IPS-15b (cell line): ENCODE data around the gene NR4A1.
A peak's percentile ranks its signal among the peaks of the same experiment; 100 is the strongest.

Experiments
- H3K27me3 ChIP-seq: one replicate; pipeline ENCODE4 v1.6.1; 2013; ENCODE audit warnings: low read length; ENCODE audit not compliant: control insufficient read depth, insufficient read depth
- H3K36me3 ChIP-seq: one replicate; pipeline ENCODE4 v1.6.1; 2013; ENCODE audit warnings: low read length; ENCODE audit not compliant: control insufficient read depth, insufficient read depth
- H3K4me1 ChIP-seq: one replicate; pipeline ENCODE4 v1.6.1; 2013; ENCODE audit warnings: mild to moderate bottlenecking, low read length; ENCODE audit not compliant: control insufficient read depth, insufficient read depth
- H3K4me3 ChIP-seq: one replicate; pipeline ENCODE4 v1.5.1; 2013; ENCODE audit warnings: low read depth, low read length
- H3K9ac ChIP-seq: one replicate; pipeline ENCODE4 v1.6.1; 2013; ENCODE audit warnings: low read depth, mild to moderate bottlenecking, low read length
- H3K9me3 ChIP-seq: one replicate; pipeline ENCODE4 v1.6.1; 2013; ENCODE audit warnings: mild to moderate bottlenecking, low read length; ENCODE audit not compliant: control insufficient read depth, insufficient read depth

The NR4A1 gene

GRCh38 chr12:52036587-52037171, 14.6 kb upstream of the NR4A1 start:
- peak overlapping the region; percentile 49 for H3K4me3 ChIP-seq
- peaks cover 69% of the 10 kb centered on the region for H3K27me3 ChIP-seq
- H3K4me1 ChIP-seq, result peaks cover 15% of the 10 kb centered on the region
- no peaks in the 10 kb centered on the region for H3K36me3 ChIP-seq
- H3K9me3 ChIP-seq, result no peaks in the 10 kb centered on the region
- no peak overlapping the region for H3K9ac ChIP-seq

- Histone ChIP-seq H3K36me3 (no peaks in the 10 kb centered on the region), H3K9ac (peak overlapping the region; percentile 47), H3K4me1 (peaks cover 11% of the 10 kb centered on the region), H3K9me3 (no peaks in the 10 kb centered on the region), H3K27me3 (peaks cover 63% of the 10 kb centered on the region), H3K4me3 (peak overlapping the region; percentile 64)
Observed at GRCh38 chr12:52037248-52037861, 13.9 kb upstream of the NR4A1 start.

- Histone ChIP-seq H3K27me3 (peaks cover 57% of the 10 kb centered on the region), H3K4me3 (no peak overlapping the region), H3K9ac (no peak overlapping the region), H3K36me3 (no peaks in the 10 kb centered on the region), H3K9me3 (no peaks in the 10 kb centered on the region), H3K4me1 (peaks cover 8% of the 10 kb centered on the region)
Observed at GRCh38 chr12:52038447-52038846, 12.8 kb upstream of the NR4A1 start.

- Histone ChIP-seq H3K9me3 (no peaks in the 10 kb centered on the region), H3K4me3 (no peak overlapping the region), H3K27me3 (peaks cover 31% of the 10 kb centered on the region), H3K9ac (no peak overlapping the region), H3K36me3 (peaks cover 3% of the 10 kb centered on the region), H3K4me1 (peaks cover 8% of the 10 kb centered on the region)
Observed at GRCh38 chr12:52041035-52041434, 10.2 kb upstream of the NR4A1 start.

GRCh38 chr12:52041695-52042123, 9.5 kb upstream of the NR4A1 start:
- peaks cover 3% of the 10 kb centered on the region for H3K36me3 ChIP-seq
- H3K4me1 ChIP-seq, result peaks cover 3% of the 10 kb centered on the region
- H3K27me3 ChIP-seq, result peaks cover 24% of the 10 kb centered on the region
- no peak overlapping the region for H3K9ac ChIP-seq
- H3K4me3 ChIP-seq, result no peak overlapping the region
- H3K9me3 ChIP-seq, result no peaks in the 10 kb centered on the region

- peaks cover 3% of the 10 kb centered on the region for H3K4me1 ChIP-seq
- peaks cover 3% of the 10 kb centered on the region for H3K36me3 ChIP-seq
- no peak overlapping the region for H3K4me3 ChIP-seq
- no peak overlapping the region for H3K9ac ChIP-seq
- H3K27me3 ChIP-seq, result peaks cover 29% of the 10 kb centered on the region
- H3K9me3 ChIP-seq, result no peaks in the 10 kb centered on the region
Observed at GRCh38 chr12:52042706-52043385, 8.4 kb upstream of the NR4A1 start.

- Histone ChIP-seq H3K9me3 (no peaks in the 10 kb centered on the region), H3K4me1 (peaks cover 3% of the 10 kb centered on the region), H3K9ac (no peak overlapping the region), H3K36me3 (peaks cover 3% of the 10 kb centered on the region), H3K4me3 (no peak overlapping the region), H3K27me3 (peaks cover 29% of the 10 kb centered on the region)
Observed at GRCh38 chr12:52043386-52044212, 7.6 kb upstream of the NR4A1 start.

- no peak overlapping the region for H3K4me3 ChIP-seq
- H3K9me3 ChIP-seq, result no peaks in the 10 kb centered on the region
- H3K27me3 ChIP-seq, result peaks cover 31% of the 10 kb centered on the region
- peaks cover 3% of the 10 kb centered on the region for H3K36me3 ChIP-seq
- peaks cover 3% of the 10 kb centered on the region for H3K4me1 ChIP-seq
- H3K9ac ChIP-seq, result no peak overlapping the region
Observed at GRCh38 chr12:52044292-52044983, 6.8 kb upstream of the NR4A1 start.

- peaks cover 3% of the 10 kb centered on the region for H3K36me3 ChIP-seq
- no peak overlapping the region for H3K9ac ChIP-seq
- peaks cover 35% of the 10 kb centered on the region for H3K27me3 ChIP-seq
- no peak overlapping the region for H3K4me3 ChIP-seq
- no peaks in the 10 kb centered on the region for H3K9me3 ChIP-seq
- peaks cover 3% of the 10 kb centered on the region for H3K4me1 ChIP-seq
Observed at GRCh38 chr12:52045794-52046199, 5.4 kb upstream of the NR4A1 start.

GRCh38 chr12:52046859-52047258, 4.4 kb upstream of the NR4A1 start:
- Histone ChIP-seq H3K9me3 (no peaks in the 10 kb centered on the region), H3K27me3 (peaks cover 40% of the 10 kb centered on the region), H3K4me1 (no peaks in the 10 kb centered on the region), H3K9ac (no peak overlapping the region), H3K4me3 (no peak overlapping the region), H3K36me3 (peaks cover 3% of the 10 kb centered on the region)

- Histone ChIP-seq H3K27me3 (peaks cover 59% of the 10 kb centered on the region), H3K4me3 (no peak overlapping the region), H3K9me3 (no peaks in the 10 kb centered on the region), H3K9ac (no peak overlapping the region), H3K4me1 (peaks cover 8% of the 10 kb centered on the region), H3K36me3 (no peaks in the 10 kb centered on the region)
Observed at GRCh38 chr12:52049286-52049685, 2.0 kb upstream of the NR4A1 start.
